ENCODE measurements around the gene LRMDA.

DNA sequence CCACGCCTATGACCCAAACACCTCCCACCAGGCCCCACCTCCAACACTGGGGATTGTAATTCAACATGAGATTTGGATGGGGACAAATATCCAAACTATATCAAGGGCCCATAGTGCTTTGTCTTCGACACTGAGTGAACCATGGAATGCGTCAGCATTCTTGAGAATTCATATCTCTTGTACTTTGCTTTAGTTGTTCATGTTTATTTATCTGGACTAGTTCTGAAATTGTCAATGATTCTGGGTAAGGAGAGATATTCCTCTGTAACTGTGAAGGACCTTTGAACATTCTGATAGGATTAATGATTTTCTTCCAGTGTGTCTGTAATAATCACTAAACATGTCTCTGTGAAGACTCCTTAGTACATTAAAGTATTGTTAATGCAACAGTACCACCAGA is 374.8 kb downstream of the LRMDA start:
- TF ChIP-seq, protein P1, sequence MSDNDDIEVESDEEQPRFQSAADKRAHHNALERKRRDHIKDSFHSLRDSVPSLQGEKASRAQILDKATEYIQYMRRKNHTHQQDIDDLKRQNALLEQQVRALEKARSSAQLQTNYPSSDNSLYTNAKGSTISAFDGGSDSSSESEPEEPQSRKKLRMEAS (IDR thresholded peaks at IDR 0.05) = no peak
- TF ChIP-seq CEBPB (IDR thresholded peaks at IDR 0.05; ENCODE audit: low read depth) (no peak), EZH2phosphoT487 (IDR thresholded peaks at IDR 0.05; ENCODE audit: borderline replicate concordance) (no peak), CBX3 (IDR thresholded peaks at IDR 0.05; ENCODE audit: low read depth) (no peak), TCF7L2 (IDR thresholded peaks at IDR 0.05; ENCODE audit: borderline replicate concordance, extremely low read depth, insufficient read depth, insufficient read length) (no peak), POLR2AphosphoS5 (IDR thresholded peaks at IDR 0.05; ENCODE audit: low read depth, low read length) (no peak)
- TF ChIP-seq, protein P2, sequence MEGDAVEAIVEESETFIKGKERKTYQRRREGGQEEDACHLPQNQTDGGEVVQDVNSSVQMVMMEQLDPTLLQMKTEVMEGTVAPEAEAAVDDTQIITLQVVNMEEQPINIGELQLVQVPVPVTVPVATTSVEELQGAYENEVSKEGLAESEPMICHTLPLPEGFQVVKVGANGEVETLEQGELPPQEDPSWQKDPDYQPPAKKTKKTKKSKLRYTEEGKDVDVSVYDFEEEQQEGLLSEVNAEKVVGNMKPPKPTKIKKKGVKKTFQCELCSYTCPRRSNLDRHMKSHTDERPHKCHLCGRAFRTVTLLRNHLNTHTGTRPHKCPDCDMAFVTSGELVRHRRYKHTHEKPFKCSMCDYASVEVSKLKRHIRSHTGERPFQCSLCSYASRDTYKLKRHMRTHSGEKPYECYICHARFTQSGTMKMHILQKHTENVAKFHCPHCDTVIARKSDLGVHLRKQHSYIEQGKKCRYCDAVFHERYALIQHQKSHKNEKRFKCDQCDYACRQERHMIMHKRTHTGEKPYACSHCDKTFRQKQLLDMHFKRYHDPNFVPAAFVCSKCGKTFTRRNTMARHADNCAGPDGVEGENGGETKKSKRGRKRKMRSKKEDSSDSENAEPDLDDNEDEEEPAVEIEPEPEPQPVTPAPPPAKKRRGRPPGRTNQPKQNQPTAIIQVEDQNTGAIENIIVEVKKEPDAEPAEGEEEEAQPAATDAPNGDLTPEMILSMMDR (IDR thresholded peaks at IDR 0.05 in 2 of 3, conservative IDR thresholded peaks at IDR 0.05 in 1 of 3; ENCODE audit: borderline replicate concordance in 1 of 3, insufficient read depth in 1 of 3, low read depth in 2 of 3, low read length in 2 of 3) = no peak
- TF ChIP-seq, protein P3, sequence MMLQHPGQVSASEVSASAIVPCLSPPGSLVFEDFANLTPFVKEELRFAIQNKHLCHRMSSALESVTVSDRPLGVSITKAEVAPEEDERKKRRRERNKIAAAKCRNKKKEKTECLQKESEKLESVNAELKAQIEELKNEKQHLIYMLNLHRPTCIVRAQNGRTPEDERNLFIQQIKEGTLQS (IDR thresholded peaks at IDR 0.05) = no peak

Data from HCT116 (cell line).